ENCODE data around the gene YAP1. TPM values are rescaled to one million over a fixed set of nuclear protein-coding genes. Genes with fewer than 3 reads are reported as not detected.

YAP1 gene
- total RNA-seq, 2 experiments from 2014 or later, result not detected

DNA sequence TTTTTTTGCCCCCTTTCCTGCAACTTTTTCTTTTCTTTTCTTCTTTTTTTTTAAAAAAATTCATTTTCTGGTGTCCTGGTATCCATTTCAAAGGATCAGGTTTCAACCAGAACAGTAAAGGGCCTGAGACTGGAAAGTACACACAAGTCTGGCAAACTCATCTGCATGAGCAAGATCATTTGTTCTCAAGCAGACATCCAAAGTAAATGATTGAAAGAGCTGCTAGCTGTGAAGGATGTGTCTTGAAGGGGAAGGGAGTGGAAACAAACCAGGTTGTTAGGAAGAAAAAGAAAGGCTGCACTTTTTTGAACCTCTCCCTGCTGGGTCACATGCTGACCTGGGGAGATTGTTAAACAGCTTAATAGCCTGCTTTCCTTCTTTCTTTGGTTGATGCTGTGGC, 5.3 kb downstream of the YAP1 start:
- ChIA-PET CTCF (ENCODE audit: unreplicated experiment) (no interaction called here), POLR2A (interaction anchor here (1.3 kb wide), 1 partner anchor 153 kb away, joined by 3 read pairs; no protein-coding TSS in a partner anchor)
- Histone ChIP-seq H3K4me1 (ENCODE audit: insufficient read depth, low read length, poor library complexity, severe bottlenecking) (no peaks in the 10 kb centered on the region), H3K9me3 (ENCODE audit: low read length) (no peaks in the 10 kb centered on the region), H3K9me2 (ENCODE audit: insufficient read depth, low read length) (no peaks in the 10 kb centered on the region), H3K4me3 (ENCODE audit: low read depth, low read length, poor library complexity, severe bottlenecking) (no peak overlapping the region), H3K27ac (ENCODE audit: low read depth, low read length, poor library complexity, severe bottlenecking) (no peak overlapping the region), H3K4me2 (ENCODE audit: low read length) (no peak overlapping the region), H3K79me2 (ENCODE audit: insufficient read depth, low read depth, low read length) (no peaks in the 10 kb centered on the region), H3K36me3 (ENCODE audit: insufficient read depth, low read length) (no peaks in the 10 kb centered on the region), H4K20me1 (ENCODE audit: insufficient read depth, low read length) (no peaks in the 10 kb centered on the region), H2AFZ (ENCODE audit: low read length) (no peak overlapping the region)
- TF ChIP-seq, protein P1, sequence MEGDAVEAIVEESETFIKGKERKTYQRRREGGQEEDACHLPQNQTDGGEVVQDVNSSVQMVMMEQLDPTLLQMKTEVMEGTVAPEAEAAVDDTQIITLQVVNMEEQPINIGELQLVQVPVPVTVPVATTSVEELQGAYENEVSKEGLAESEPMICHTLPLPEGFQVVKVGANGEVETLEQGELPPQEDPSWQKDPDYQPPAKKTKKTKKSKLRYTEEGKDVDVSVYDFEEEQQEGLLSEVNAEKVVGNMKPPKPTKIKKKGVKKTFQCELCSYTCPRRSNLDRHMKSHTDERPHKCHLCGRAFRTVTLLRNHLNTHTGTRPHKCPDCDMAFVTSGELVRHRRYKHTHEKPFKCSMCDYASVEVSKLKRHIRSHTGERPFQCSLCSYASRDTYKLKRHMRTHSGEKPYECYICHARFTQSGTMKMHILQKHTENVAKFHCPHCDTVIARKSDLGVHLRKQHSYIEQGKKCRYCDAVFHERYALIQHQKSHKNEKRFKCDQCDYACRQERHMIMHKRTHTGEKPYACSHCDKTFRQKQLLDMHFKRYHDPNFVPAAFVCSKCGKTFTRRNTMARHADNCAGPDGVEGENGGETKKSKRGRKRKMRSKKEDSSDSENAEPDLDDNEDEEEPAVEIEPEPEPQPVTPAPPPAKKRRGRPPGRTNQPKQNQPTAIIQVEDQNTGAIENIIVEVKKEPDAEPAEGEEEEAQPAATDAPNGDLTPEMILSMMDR (conservative IDR thresholded peaks at IDR 0.05; ENCODE audit: low read length), result no peak
- no peak for DNase-seq (ENCODE audit: low spot score)
- intact Hi-C loops (cut with micrococcal nuclease; ENCODE audit: unreplicated experiment), result no loop called here
- BruUV-seq (replicated peaks), result no TSS peak

DNA sequence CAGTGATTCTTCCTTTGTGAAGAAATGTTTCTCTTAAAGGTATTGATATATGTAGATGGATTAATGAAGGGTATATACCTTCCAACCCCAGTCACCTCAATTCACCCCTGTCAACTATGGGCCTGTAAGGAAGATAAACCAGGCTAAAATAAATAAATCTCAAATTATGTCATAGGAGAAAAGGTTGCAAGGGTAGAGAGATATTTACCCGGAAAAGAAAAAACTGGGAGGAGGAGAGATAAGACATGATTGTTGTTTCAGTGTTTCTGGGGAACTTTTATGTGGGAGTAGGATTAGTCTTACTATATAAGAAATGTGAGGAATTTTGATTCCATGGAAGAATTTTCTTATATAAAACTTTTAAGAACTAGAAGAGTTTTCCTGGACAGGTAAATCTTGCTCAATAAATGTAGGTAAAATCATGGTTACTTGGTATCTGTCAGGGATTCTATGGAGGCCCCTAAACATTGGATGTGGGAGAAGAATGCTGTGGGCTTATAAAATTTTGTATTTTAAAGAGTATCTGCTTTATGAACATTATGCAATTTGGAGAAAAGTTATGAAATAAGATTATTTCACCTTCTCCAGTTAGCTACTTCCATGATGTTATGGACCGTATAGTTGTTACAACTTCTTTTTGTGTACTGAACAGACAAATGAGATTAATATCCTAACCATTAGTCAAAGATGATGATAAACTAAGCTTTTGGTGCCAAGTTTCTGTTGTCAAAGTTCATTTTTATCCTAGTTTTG, 6.4 kb downstream of the YAP1 start:
- no peak overlapping the region for H3K4me3 ChIP-seq (ENCODE audit: low read depth, low read length, poor library complexity, severe bottlenecking)
- H3K27ac ChIP-seq (ENCODE audit: low read depth, low read length, poor library complexity, severe bottlenecking), result no peak overlapping the region
- intact Hi-C loops (cut with micrococcal nuclease; ENCODE audit: unreplicated experiment), result no loop called here
- H2AFZ ChIP-seq (ENCODE audit: low read length), result no peak overlapping the region
- H3K4me2 ChIP-seq (ENCODE audit: low read length), result no peak overlapping the region
- no peaks in the 10 kb centered on the region for H3K4me1 ChIP-seq (ENCODE audit: insufficient read depth, low read length, poor library complexity, severe bottlenecking)
- no peaks in the 10 kb centered on the region for H3K79me2 ChIP-seq (ENCODE audit: insufficient read depth, low read depth, low read length)
- CTCF ChIA-PET (ENCODE audit: unreplicated experiment), result no interaction called here
- POLR2A ChIA-PET, result no interaction called here
- DNase-seq (ENCODE audit: low spot score), result no peak
- no peak for TF ChIP-seq EZH2phosphoT487 (IDR thresholded peaks at IDR 0.05; ENCODE audit: borderline replicate concordance, low read depth, low read length)
- TF ChIP-seq, protein P1 (conservative IDR thresholded peaks at IDR 0.05; ENCODE audit: low read length), result no peak
- no TSS peak for BruUV-seq (replicated peaks)
- no peaks in the 10 kb centered on the region for H3K9me2 ChIP-seq (ENCODE audit: insufficient read depth, low read length)
- no peaks in the 10 kb centered on the region for H3K36me3 ChIP-seq (ENCODE audit: insufficient read depth, low read length)
- no peaks in the 10 kb centered on the region for H3K9me3 ChIP-seq (ENCODE audit: low read length)
- H4K20me1 ChIP-seq (ENCODE audit: insufficient read depth, low read length), result no peaks in the 10 kb centered on the region

DNA sequence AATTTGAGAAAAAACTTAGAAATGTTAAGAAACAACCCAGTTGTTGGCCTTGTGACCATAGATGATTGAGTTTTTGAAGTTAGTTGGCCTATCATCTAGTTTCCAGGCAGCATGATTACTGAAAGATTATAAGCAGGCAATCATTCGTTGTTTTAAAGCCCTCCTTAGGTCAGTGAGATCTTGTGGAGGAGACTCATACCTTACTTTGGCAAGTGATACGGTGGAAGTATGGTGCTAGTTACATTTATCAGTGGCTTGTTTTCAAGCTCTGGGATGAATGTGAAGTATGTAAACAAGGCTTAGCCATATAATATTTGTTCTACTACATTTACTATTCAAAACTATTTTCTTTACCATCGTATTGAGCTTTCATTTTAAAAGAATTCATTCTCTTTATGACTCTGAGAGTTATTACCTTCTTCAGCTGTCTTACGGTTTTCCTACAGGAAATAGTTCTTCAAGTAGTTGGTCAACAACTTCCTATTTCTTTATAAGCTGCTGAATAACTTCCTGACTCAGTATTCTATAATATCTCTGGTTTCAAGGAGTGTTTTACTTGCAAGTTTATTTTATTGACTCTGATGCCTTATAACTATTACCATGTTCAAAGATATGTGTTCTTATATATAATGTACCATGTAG, 7.3 kb downstream of the YAP1 start:
- Histone ChIP-seq H3K36me3 (ENCODE audit: insufficient read depth, low read length) (no peaks in the 10 kb centered on the region), H3K79me2 (ENCODE audit: insufficient read depth, low read depth, low read length) (no peaks in the 10 kb centered on the region), H3K4me3 (ENCODE audit: low read depth, low read length, poor library complexity, severe bottlenecking) (no peak overlapping the region), H3K9me3 (ENCODE audit: low read length) (no peaks in the 10 kb centered on the region), H2AFZ (ENCODE audit: low read length) (no peak overlapping the region), H3K27ac (ENCODE audit: low read depth, low read length, poor library complexity, severe bottlenecking) (no peak overlapping the region), H3K4me2 (ENCODE audit: low read length) (no peak overlapping the region), H4K20me1 (ENCODE audit: insufficient read depth, low read length) (no peaks in the 10 kb centered on the region), H3K9me2 (ENCODE audit: insufficient read depth, low read length) (no peaks in the 10 kb centered on the region), H3K4me1 (ENCODE audit: insufficient read depth, low read length, poor library complexity, severe bottlenecking) (no peaks in the 10 kb centered on the region)
- no peak for DNase-seq (ENCODE audit: low spot score)
- POLR2A ChIA-PET, result interaction anchor here (0.7 to 1.2 kb wide), 2 partner anchors 13 to 81 kb away, joined by 3 read pairs; no protein-coding TSS in a partner anchor
- intact Hi-C loops (cut with micrococcal nuclease; ENCODE audit: unreplicated experiment), result no loop called here
- TF ChIP-seq, protein P1 (conservative IDR thresholded peaks at IDR 0.05; ENCODE audit: low read length), result no peak
- TF ChIP-seq EZH2phosphoT487 (IDR thresholded peaks at IDR 0.05; ENCODE audit: borderline replicate concordance, low read depth, low read length), result no peak
- CTCF ChIA-PET (ENCODE audit: unreplicated experiment), result no interaction called here
- BruUV-seq (replicated peaks), result no TSS peak

Data from OCI-LY7 (cell line).